Neural cell (in vitro differentiated cells): ENCODE data around the gene COL25A1. TPM values are rescaled to one million over a fixed set of nuclear protein-coding genes. Genes with fewer than 3 reads are reported as not detected.

Experiments used
- H2AFZ ChIP-seq: fragments of 200-600, 300-800 bp; sonication (generic), shearing (Covaris generic); 2 replicates; pipeline ENCODE4 v1.6.0; 2014; ENCODE audit warnings: low read depth, mild to moderate bottlenecking, antibody characterized with exemption, low read length, moderate library complexity
- H3F3A ChIP-seq: fragments of 200-600 bp; shearing (Covaris generic); 2 replicates; pipeline ENCODE4 v1.6.1; 2016; ENCODE audit warnings: mild to moderate bottlenecking, moderate library complexity, mixed read lengths, antibody characterized with exemption, low read length; ENCODE audit not compliant: insufficient read depth, poor library complexity, severe bottlenecking
- H3K27ac ChIP-seq: fragments of 200-600, 300-800 bp; sonication (generic), shearing (Covaris generic); 2 replicates; pipeline ENCODE4 v1.5.1; 2014; ENCODE audit warnings: mild to moderate bottlenecking, low read length, moderate library complexity
- H3K27me3 ChIP-seq: fragments of 300-800, 200-600 bp; sonication (generic), shearing (Covaris generic); 2 replicates; pipeline ENCODE4 v1.6.0; 2014; ENCODE audit warnings: mild to moderate bottlenecking, low read depth, low read length, moderate library complexity; ENCODE audit not compliant: insufficient read depth
- H3K36me3 ChIP-seq: fragments of 300-800, 200-600 bp; sonication (generic), shearing (Covaris generic); 2 replicates; pipeline ENCODE4 v1.5.1; 2014; ENCODE audit warnings: mild to moderate bottlenecking, antibody characterized with exemption, low read length, moderate library complexity; ENCODE audit not compliant: insufficient read depth
- H3K4me2 ChIP-seq: fragments of 300-800, 200-600 bp; sonication (generic), shearing (Covaris generic); 2 replicates; pipeline ENCODE4 v1.6.0; 2014; ENCODE audit warnings: mild to moderate bottlenecking, low read length
- H3K4me3 ChIP-seq: fragments of 300-800, 200-600 bp; sonication (generic), shearing (Covaris generic); 2 replicates; pipeline ENCODE4 v1.5.1; 2014; ENCODE audit warnings: mild to moderate bottlenecking, low read length, moderate library complexity
- H3K79me2 ChIP-seq: fragments of 200-600 bp; shearing (Covaris generic); replicated peaks from 2 replicates; pipeline ENCODE4 v1.6.0; 2014; ENCODE audit warnings: mild to moderate bottlenecking, low read length, moderate library complexity; ENCODE audit not compliant: insufficient read depth
- H3K9ac ChIP-seq: fragments of 300-800, 200-600 bp; sonication (generic), shearing (Covaris generic); 2 replicates; pipeline ENCODE4 v1.6.1; 2016; ENCODE audit warnings: mild to moderate bottlenecking, low read length, mixed read lengths
- H3K9me2 ChIP-seq: fragments of 200-600 bp; shearing (Covaris generic); 2 replicates; pipeline ENCODE4 v1.6.1; 2016; ENCODE audit warnings: mild to moderate bottlenecking, low read length, mixed read lengths; ENCODE audit not compliant: insufficient read depth
- H3K9me3 ChIP-seq: fragments of 200-600, 300-800 bp; sonication (generic), shearing (Covaris generic); 2 replicates; pipeline ENCODE4 v1.6.1; 2016; ENCODE audit warnings: mild to moderate bottlenecking, mixed run types, low read length, moderate library complexity, mixed read lengths
- H4K20me1 ChIP-seq: fragments of 200-600 bp; shearing (Covaris generic); 2 replicates; pipeline ENCODE4 v1.6.1; 2016; ENCODE audit warnings: mild to moderate bottlenecking, mixed run types; ENCODE audit not compliant: insufficient read depth
- EP300 ChIP-seq: fragments of 450-650 bp; conservative IDR thresholded peaks from 2 replicates; pipeline ENCODE4 v1.6.1; 2014; ENCODE audit warnings: antibody characterized with exemption, mild to moderate bottlenecking, moderate library complexity; ENCODE audit not compliant: poor library complexity, severe bottlenecking
- EZH2 ChIP-seq: fragments of 200-600, 300-800 bp; shearing (Covaris generic), sonication (generic); IDR thresholded peaks from 2 replicates; pipeline ENCODE4 v1.6.1; 2014; ENCODE audit warnings: antibody characterized with exemption, low read length, borderline replicate concordance, mild to moderate bottlenecking; ENCODE audit not compliant: insufficient read depth, poor library complexity, severe bottlenecking
- MXI1 ChIP-seq: fragments of 450-650 bp; conservative IDR thresholded peaks from 2 replicates; pipeline ENCODE4 v1.6.1; 2014; ENCODE audit warnings: antibody characterized with exemption, mild to moderate bottlenecking; ENCODE audit not compliant: poor library complexity, severe bottlenecking
- POLR2AphosphoS5 ChIP-seq: IDR thresholded peaks from 2 replicates; pipeline ENCODE4 v1.6.1; 2012
- RAD21 ChIP-seq: fragments of 450-650 bp; conservative IDR thresholded peaks from 2 replicates; pipeline ENCODE4 v1.6.1; 2014; ENCODE audit warnings: antibody characterized with exemption, mild to moderate bottlenecking, moderate library complexity
- SMC3 ChIP-seq: fragments of 450-650 bp; conservative IDR thresholded peaks from 2 replicates; pipeline ENCODE4 v1.6.1; 2014; ENCODE audit warnings: antibody characterized with exemption, mild to moderate bottlenecking, moderate library complexity; ENCODE audit not compliant: poor library complexity
- TAF1 ChIP-seq: IDR thresholded peaks from 2 replicates; pipeline ENCODE4 v1.6.1; 2012; ENCODE audit warnings: low read depth
- polyA plus RNA-seq: library from polyadenylated mRNA; depleted of rRNA; stranded (reverse); fragments of >200 nt; gene quantifications from 2 replicates; pipeline ENCODE4 v1.2.3, GENCODE V29; 2014
- TF ChIP-seq, protein P1 (sequence below): fragments of 450-650 bp; IDR thresholded peaks from 2 replicates; pipeline ENCODE4 v1.5.1; 2014; ENCODE audit warnings: antibody characterized with exemption, mild to moderate bottlenecking, moderate library complexity; ENCODE audit not compliant: poor library complexity, severe bottlenecking
- TF ChIP-seq, protein P2 (sequence below): IDR thresholded peaks from 2 replicates; pipeline ENCODE4 v1.6.1; 2012; ENCODE audit warnings: borderline replicate concordance

The COL25A1 gene
- polyA plus RNA-seq, 1 donor from 2014 or later = 32.3 TPM

DNA sequence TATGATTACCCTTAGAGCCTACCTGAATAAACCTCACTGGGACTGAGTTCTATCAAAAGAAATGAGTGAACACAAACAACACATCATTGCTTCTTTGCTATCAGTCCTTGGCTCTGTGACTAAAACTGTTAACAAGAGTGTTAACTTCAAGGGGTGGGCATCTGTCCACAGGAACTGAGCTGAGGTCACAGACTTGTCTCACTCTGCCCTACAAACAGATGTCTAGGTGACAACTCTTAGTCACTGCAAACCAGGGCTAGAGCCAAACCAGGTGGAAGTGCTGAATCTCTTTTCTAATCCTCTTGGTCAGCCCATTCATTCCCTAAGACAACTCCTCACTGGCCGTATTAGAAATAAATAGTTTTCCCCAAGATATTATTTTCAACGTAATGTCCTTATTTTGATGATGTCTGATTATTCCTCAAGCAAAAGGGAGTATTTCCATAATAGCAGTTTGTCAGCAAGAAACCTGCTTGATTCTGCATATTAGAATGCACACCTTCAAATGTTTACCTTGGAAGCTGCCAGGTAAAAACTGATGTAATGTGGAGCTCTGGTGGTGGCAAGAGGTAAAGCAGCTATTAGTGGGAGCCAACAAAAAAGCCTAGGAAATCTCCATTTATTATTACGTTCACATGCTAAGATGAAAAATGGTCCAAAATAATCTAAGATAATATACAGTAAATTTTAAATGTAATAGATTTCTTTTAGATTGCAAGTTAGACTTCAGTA, 4.0 kb downstream of the COL25A1 start:
- no peaks in the 10 kb centered on the region for H3F3A ChIP-seq
- no peak overlapping the region for H3K9ac ChIP-seq
- H3K4me3 ChIP-seq = peak overlapping the region; percentile 26
- H3K79me2 ChIP-seq = no peaks in the 10 kb centered on the region
- no peaks in the 10 kb centered on the region for H3K9me2 ChIP-seq
- peaks cover 30% of the 10 kb centered on the region for H3K27me3 ChIP-seq
- H2AFZ ChIP-seq = no peak overlapping the region
- H4K20me1 ChIP-seq = no peaks in the 10 kb centered on the region
- no peak overlapping the region for H3K27ac ChIP-seq
- H3K9me3 ChIP-seq = no peaks in the 10 kb centered on the region
- TF ChIP-seq, protein P1, sequence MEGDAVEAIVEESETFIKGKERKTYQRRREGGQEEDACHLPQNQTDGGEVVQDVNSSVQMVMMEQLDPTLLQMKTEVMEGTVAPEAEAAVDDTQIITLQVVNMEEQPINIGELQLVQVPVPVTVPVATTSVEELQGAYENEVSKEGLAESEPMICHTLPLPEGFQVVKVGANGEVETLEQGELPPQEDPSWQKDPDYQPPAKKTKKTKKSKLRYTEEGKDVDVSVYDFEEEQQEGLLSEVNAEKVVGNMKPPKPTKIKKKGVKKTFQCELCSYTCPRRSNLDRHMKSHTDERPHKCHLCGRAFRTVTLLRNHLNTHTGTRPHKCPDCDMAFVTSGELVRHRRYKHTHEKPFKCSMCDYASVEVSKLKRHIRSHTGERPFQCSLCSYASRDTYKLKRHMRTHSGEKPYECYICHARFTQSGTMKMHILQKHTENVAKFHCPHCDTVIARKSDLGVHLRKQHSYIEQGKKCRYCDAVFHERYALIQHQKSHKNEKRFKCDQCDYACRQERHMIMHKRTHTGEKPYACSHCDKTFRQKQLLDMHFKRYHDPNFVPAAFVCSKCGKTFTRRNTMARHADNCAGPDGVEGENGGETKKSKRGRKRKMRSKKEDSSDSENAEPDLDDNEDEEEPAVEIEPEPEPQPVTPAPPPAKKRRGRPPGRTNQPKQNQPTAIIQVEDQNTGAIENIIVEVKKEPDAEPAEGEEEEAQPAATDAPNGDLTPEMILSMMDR = peak; percentile 80
- TF ChIP-seq POLR2AphosphoS5 = no peak
- peak; percentile 85 for TF ChIP-seq SMC3
- TF ChIP-seq TAF1 = no peak
- TF ChIP-seq EZH2 = no peak
- no peak for TF ChIP-seq MXI1
- TF ChIP-seq RAD21 = peak; percentile 85
- no peaks in the 10 kb centered on the region for H3K36me3 ChIP-seq
- H3K4me2 ChIP-seq = no peak overlapping the region

DNA sequence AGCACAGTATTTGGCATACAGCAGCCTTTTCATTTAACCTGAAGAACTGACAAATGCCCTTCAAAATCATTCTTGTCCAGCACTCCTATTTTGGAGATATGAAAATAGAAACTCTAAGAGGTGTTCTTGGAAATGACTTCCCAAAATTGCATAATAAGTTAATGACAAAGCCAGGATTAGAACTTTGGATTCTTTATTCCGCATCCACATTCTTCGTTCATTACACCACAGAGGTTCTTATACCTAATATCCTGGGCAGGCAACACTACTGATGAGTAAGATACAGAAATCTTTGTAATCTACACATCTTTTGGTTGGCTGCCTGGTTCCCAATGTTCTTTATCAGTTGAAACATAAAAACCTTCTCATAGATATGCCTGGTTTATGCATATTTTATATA, 5.9 kb downstream of the COL25A1 start:
- H3K27ac ChIP-seq = no peak overlapping the region
- no peaks in the 10 kb centered on the region for H3K9me2 ChIP-seq
- no peak overlapping the region for H2AFZ ChIP-seq
- H4K20me1 ChIP-seq = no peaks in the 10 kb centered on the region
- peaks cover 21% of the 10 kb centered on the region for H3K27me3 ChIP-seq
- no peak for TF ChIP-seq TAF1
- TF ChIP-seq RAD21 = no peak
- TF ChIP-seq EP300 = no peak
- TF ChIP-seq, protein P1 = no peak
- TF ChIP-seq, protein P2, sequence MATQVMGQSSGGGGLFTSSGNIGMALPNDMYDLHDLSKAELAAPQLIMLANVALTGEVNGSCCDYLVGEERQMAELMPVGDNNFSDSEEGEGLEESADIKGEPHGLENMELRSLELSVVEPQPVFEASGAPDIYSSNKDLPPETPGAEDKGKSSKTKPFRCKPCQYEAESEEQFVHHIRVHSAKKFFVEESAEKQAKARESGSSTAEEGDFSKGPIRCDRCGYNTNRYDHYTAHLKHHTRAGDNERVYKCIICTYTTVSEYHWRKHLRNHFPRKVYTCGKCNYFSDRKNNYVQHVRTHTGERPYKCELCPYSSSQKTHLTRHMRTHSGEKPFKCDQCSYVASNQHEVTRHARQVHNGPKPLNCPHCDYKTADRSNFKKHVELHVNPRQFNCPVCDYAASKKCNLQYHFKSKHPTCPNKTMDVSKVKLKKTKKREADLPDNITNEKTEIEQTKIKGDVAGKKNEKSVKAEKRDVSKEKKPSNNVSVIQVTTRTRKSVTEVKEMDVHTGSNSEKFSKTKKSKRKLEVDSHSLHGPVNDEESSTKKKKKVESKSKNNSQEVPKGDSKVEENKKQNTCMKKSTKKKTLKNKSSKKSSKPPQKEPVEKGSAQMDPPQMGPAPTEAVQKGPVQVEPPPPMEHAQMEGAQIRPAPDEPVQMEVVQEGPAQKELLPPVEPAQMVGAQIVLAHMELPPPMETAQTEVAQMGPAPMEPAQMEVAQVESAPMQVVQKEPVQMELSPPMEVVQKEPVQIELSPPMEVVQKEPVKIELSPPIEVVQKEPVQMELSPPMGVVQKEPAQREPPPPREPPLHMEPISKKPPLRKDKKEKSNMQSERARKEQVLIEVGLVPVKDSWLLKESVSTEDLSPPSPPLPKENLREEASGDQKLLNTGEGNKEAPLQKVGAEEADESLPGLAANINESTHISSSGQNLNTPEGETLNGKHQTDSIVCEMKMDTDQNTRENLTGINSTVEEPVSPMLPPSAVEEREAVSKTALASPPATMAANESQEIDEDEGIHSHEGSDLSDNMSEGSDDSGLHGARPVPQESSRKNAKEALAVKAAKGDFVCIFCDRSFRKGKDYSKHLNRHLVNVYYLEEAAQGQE = no peak
- TF ChIP-seq EZH2 = no peak
- TF ChIP-seq MXI1 = no peak
- no peak for TF ChIP-seq SMC3
- TF ChIP-seq POLR2AphosphoS5 = no peak
- H3K9me3 ChIP-seq = no peaks in the 10 kb centered on the region
- H3K4me3 ChIP-seq = no peak overlapping the region
- H3K36me3 ChIP-seq = no peaks in the 10 kb centered on the region
- H3K9ac ChIP-seq = no peak overlapping the region
- no peaks in the 10 kb centered on the region for H3F3A ChIP-seq
- H3K79me2 ChIP-seq = no peaks in the 10 kb centered on the region
- no peak overlapping the region for H3K4me2 ChIP-seq
